ENCODE measurements around the gene ARAP3. TPM values are rescaled to one million over a fixed set of nuclear protein-coding genes. Genes with fewer than 3 reads are reported as not detected.
"Not testable (repeated sequence)": the region's sequence is repeated elsewhere in the genome, so short reads cannot be mapped to it uniquely, and the experiment has no call there.

The ARAP3 gene, protein sequence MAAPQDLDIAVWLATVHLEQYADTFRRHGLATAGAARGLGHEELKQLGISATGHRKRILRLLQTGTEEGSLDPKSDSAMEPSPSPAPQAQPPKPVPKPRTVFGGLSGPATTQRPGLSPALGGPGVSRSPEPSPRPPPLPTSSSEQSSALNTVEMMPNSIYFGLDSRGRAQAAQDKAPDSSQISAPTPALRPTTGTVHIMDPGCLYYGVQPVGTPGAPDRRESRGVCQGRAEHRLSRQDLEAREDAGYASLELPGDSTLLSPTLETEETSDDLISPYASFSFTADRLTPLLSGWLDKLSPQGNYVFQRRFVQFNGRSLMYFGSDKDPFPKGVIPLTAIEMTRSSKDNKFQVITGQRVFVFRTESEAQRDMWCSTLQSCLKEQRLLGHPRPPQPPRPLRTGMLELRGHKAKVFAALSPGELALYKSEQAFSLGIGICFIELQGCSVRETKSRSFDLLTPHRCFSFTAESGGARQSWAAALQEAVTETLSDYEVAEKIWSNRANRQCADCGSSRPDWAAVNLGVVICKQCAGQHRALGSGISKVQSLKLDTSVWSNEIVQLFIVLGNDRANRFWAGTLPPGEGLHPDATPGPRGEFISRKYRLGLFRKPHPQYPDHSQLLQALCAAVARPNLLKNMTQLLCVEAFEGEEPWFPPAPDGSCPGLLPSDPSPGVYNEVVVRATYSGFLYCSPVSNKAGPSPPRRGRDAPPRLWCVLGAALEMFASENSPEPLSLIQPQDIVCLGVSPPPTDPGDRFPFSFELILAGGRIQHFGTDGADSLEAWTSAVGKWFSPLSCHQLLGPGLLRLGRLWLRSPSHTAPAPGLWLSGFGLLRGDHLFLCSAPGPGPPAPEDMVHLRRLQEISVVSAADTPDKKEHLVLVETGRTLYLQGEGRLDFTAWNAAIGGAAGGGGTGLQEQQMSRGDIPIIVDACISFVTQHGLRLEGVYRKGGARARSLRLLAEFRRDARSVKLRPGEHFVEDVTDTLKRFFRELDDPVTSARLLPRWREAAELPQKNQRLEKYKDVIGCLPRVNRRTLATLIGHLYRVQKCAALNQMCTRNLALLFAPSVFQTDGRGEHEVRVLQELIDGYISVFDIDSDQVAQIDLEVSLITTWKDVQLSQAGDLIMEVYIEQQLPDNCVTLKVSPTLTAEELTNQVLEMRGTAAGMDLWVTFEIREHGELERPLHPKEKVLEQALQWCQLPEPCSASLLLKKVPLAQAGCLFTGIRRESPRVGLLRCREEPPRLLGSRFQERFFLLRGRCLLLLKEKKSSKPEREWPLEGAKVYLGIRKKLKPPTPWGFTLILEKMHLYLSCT (N-terminal part only)
- 2.1 and 2.2 TPM in 2 replicates for total RNA-seq

DNA sequence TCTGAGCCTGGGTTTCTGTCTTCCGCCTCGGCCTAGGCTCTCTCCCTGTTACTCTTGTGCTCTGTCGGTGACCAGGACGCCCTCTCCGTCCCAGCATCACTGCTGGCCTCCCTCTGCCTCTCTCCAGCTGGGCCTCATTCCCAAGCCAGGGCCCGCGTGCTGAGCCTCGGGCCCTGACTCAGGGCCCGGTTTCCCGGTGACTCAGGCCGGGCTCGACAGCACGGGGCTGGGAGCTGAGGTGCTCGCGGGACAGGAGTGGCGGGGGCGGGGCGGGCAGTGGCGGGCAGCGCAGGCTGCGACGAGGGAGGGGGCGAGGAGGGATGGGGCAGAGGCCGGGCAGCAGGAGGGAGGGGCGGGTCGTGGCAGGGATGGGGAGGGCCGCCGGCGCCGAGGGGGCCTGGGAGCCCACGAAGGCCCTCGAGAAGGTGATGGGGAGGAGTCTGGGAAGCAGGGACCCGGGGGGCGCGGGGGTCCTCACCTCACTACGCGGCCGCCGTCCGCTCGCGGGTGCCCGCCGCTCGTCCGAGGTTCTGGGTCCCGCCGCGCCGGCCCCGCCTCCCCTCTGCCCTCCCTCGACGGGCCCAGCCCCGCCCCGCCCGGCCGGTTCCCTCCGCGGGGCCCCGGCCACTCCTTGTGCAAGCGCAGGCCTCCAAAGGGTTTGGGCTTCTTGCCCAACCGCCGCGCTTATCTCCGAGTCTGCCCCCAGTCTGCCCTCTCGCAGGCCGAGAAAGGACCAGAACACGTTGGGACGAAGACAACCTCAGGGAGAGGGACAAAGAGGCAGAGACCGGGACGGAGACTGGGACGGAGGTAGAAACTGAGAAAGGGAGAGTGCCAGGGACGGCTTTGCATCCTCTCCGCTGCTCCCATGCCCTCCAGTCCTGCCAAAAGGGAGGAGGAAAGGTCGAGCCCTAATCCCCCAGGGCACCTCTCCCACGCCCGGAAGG, at the start of gene ARAP3:
Gene ARAP3 (minus strand): TSS at position 536 of the 947 bp plus-strand sequence. CDS start 1,744 bp downstream, outside the sequence.
- H3K4me2 ChIP-seq (ENCODE audit: insufficient read depth, low read length): peak within 1 kb of the TSS; percentile 69
- peak within 1 kb of the TSS; percentile 60 for H3K27ac ChIP-seq (ENCODE audit: low read depth, low read length)
- no peaks in the 10 kb centered on the region for H4K20me1 ChIP-seq (ENCODE audit: insufficient read depth, low read length)
- no peaks in the 10 kb centered on the region for H3K9me3 ChIP-seq (ENCODE audit: low read depth, low read length)
- H2AFZ ChIP-seq (ENCODE audit: low read length): peak within 1 kb of the TSS; percentile 91
- H3K4me1 ChIP-seq (ENCODE audit: insufficient read depth, low read length): peaks cover 15% of the 10 kb centered on the region
- no peaks in the 10 kb centered on the region for H3K36me3 ChIP-seq (ENCODE audit: insufficient read depth, low read length)
- TF ChIP-seq CTCF (IDR thresholded peaks at IDR 0.05; ENCODE audit: extremely low read depth, low read depth, low read length): no peak
- H3K4me3 ChIP-seq (ENCODE audit: insufficient read depth, low read length): peak within 1 kb of the TSS; percentile 55
- H3K27me3 ChIP-seq (ENCODE audit: insufficient read depth, low read length): no peaks in the 10 kb centered on the region
- no peaks in the 10 kb centered on the region for H3K79me2 ChIP-seq (ENCODE audit: insufficient read depth, low read length)
- peak; percentile 98 for DNase-seq (ENCODE audit: insufficient read length, low spot score, missing footprints)

GRCh38 chr5:141729387-141730006, 47.5 kb upstream of the ARAP3 start:
- no peaks in the 10 kb centered on the region for H3K9me3 ChIP-seq (ENCODE audit: low read depth, low read length)
- H3K4me1 ChIP-seq (ENCODE audit: insufficient read depth, low read length): no peaks in the 10 kb centered on the region
- H4K20me1 ChIP-seq (ENCODE audit: insufficient read depth, low read length): no peaks in the 10 kb centered on the region
- DNase-seq (ENCODE audit: insufficient read length, low spot score, missing footprints): no peak
- H3K36me3 ChIP-seq (ENCODE audit: insufficient read depth, low read length): no peaks in the 10 kb centered on the region
- TF ChIP-seq CTCF (IDR thresholded peaks at IDR 0.05; ENCODE audit: extremely low read depth, low read depth, low read length): no peak
- no peak overlapping the region for H3K4me2 ChIP-seq (ENCODE audit: insufficient read depth, low read length)
- H3K27me3 ChIP-seq (ENCODE audit: insufficient read depth, low read length): peaks cover 15% of the 10 kb centered on the region
- no peaks in the 10 kb centered on the region for H3K79me2 ChIP-seq (ENCODE audit: insufficient read depth, low read length)
- H3K27ac ChIP-seq (ENCODE audit: low read depth, low read length): no peak overlapping the region
- no peak overlapping the region for H2AFZ ChIP-seq (ENCODE audit: low read length)
- H3K4me3 ChIP-seq (ENCODE audit: insufficient read depth, low read length): no peak overlapping the region

- Histone ChIP-seq H3K9me3 (ENCODE audit: low read depth, low read length) (no peaks in the 10 kb centered on the region), H3K79me2 (ENCODE audit: insufficient read depth, low read length) (no peaks in the 10 kb centered on the region), H3K4me1 (ENCODE audit: insufficient read depth, low read length) (no peaks in the 10 kb centered on the region), H3K27me3 (ENCODE audit: insufficient read depth, low read length) (peaks cover 13% of the 10 kb centered on the region), H3K4me2 (ENCODE audit: insufficient read depth, low read length) (no peak overlapping the region), H3K4me3 (ENCODE audit: insufficient read depth, low read length) (no peak overlapping the region), H2AFZ (ENCODE audit: low read length) (no peak overlapping the region), H3K36me3 (ENCODE audit: insufficient read depth, low read length) (no peaks in the 10 kb centered on the region), H3K27ac (ENCODE audit: low read depth, low read length) (no peak overlapping the region), H4K20me1 (ENCODE audit: insufficient read depth, low read length) (no peaks in the 10 kb centered on the region)
- no peak for DNase-seq (ENCODE audit: insufficient read length, low spot score, missing footprints)
- TF ChIP-seq CTCF (IDR thresholded peaks at IDR 0.05; ENCODE audit: extremely low read depth, low read depth, low read length): no peak
Observed at GRCh38 chr5:141725891-141726290, 43.9 kb upstream of the ARAP3 start.

DNA sequence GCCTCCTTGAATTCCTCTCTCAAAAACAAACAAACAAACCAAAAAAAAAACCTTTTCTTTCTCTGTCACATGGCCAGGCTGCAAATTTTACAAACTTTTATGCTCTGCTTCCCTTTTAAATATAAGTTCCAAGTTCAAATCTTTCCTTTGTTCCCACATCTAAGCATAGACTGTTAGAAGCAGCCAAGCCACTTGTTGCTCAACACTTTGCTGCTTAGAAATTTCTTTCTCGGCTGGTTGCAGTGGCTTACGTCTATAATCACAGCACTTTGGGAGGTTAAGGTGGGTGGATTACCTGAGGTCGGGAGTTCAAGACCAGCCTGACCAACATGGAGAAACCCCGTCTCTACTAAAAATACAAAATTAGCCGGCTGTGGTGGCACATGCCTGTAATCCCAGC, 43.1 kb upstream of the ARAP3 start:
- H3K9me3 ChIP-seq (ENCODE audit: low read depth, low read length); H3K79me2 ChIP-seq (ENCODE audit: insufficient read depth, low read length); DNase-seq (ENCODE audit: insufficient read length, low spot score, missing footprints): not testable (repeated sequence)

More for the DNA sequence above, 43.1 kb upstream of the ARAP3 start:
- not testable (repeated sequence) for H3K27ac ChIP-seq (ENCODE audit: low read depth, low read length); H3K4me1 ChIP-seq (ENCODE audit: insufficient read depth, low read length); H3K4me3 ChIP-seq (ENCODE audit: insufficient read depth, low read length); H3K4me2 ChIP-seq (ENCODE audit: insufficient read depth, low read length); H2AFZ ChIP-seq (ENCODE audit: low read length); H3K36me3 ChIP-seq (ENCODE audit: insufficient read depth, low read length); H4K20me1 ChIP-seq (ENCODE audit: insufficient read depth, low read length)
- peaks cover 11% of the 10 kb centered on the region for H3K27me3 ChIP-seq (ENCODE audit: insufficient read depth, low read length)
